HG03097 (cell line): ENCODE results near the gene TRPM1.

ENCODE experiments used
- ATAC-seq: cut with Tn5 transposase; IDR thresholded peaks from one replicate; pipeline ENCODE4 v1.9.1; 2021; ENCODE audit not compliant: unreplicated experiment, low FRiP score

Gene TRPM1

GRCh38 chr15:30985081-30985531 is 116.4 kb downstream of the TRPM1 start:
- no peak for ATAC-seq

- ATAC-seq, result no peak
Measured at GRCh38 chr15:30984542-30984941, 117.0 kb downstream of the TRPM1 start.

GRCh38 chr15:30984118-30984517 is 117.4 kb downstream of the TRPM1 start:
- no peak for ATAC-seq

- ATAC-seq, result no peak
Measured at GRCh38 chr15:30979457-30979856, 122.1 kb downstream of the TRPM1 start.

- no peak for ATAC-seq
Measured at GRCh38 chr15:30978328-30978727, 123.2 kb downstream of the TRPM1 start.

- ATAC-seq, result no peak
Measured at GRCh38 chr15:30974112-30974511, 127.4 kb downstream of the TRPM1 start.

- ATAC-seq, result no peak
Measured at GRCh38 chr15:30973379-30973778, 128.1 kb downstream of the TRPM1 start.

GRCh38 chr15:30969724-30970123 is 131.8 kb downstream of the TRPM1 start:
- ATAC-seq, result no peak

- ATAC-seq, result no peak
Measured at GRCh38 chr15:30963681-30964080, 137.8 kb downstream of the TRPM1 start.

- ATAC-seq, result no peak
Measured at GRCh38 chr15:30962659-30963058, 138.9 kb downstream of the TRPM1 start.

GRCh38 chr15:30962079-30962478 is 139.4 kb downstream of the TRPM1 start:
- ATAC-seq, result no peak

- no peak for ATAC-seq
Measured at GRCh38 chr15:30958219-30958618, 143.3 kb downstream of the TRPM1 start.

- ATAC-seq, result no peak
Measured at GRCh38 chr15:30956216-30957124, 145.1 kb downstream of the TRPM1 start.

GRCh38 chr15:30954674-30955073 is 146.9 kb downstream of the TRPM1 start:
- ATAC-seq, result no peak

GRCh38 chr15:30953731-30954378 is 147.7 kb downstream of the TRPM1 start:
- no peak for ATAC-seq

GRCh38 chr15:30953183-30953582 is 148.3 kb downstream of the TRPM1 start:
- no peak for ATAC-seq
